Putamen (tissue), 1 donor: Measurements from ENCODE around the gene TC2N.
"Not testable (repeated sequence)": the region's sequence is repeated elsewhere in the genome, so short reads cannot be mapped to it uniquely, and the experiment has no call there.

Experiments used
- DNase-seq: peaks from one replicate; pipeline ENCODE4 v3.0.0-alpha.2; 2016; ENCODE audit warnings: low spot score

TC2N gene

DNA sequence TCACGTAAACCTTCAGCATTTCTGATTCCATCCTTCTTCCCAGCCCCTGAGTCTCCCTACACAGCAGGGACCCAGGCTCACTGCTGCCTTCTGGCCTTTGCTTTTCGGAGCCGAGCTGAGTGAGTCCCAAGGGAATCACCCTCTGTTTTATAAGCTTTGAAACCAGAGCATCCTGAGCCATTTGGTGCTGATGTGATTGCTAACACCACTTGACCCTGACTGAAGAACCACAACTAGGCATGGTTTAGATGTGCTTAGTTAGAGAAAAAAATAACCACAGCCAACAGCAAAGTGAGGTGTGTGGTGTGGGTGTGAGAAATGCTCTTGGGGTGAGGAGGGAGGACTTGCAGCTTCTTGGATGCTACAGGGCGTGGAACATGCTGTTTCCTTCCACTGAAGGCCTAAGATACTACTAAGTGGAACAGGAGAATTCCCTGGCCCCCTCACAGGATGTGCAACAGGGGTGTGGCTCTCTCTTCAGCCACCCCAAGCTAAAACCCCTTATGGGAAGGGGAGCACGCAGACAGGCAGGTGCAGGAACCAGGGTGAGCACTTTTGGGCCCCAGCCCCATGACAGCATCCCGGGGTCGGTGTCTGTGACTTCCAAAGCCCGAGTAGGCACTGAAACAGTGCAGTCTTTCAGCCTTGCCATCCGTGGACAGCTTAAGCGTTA, at the start of gene TC2N:
Gene TC2N, minus strand, starts transcription at position 221 of the 673 bp plus-strand sequence. CDS start 53,767 bp downstream, outside the sequence.
- DNase-seq = no peak

DNA sequence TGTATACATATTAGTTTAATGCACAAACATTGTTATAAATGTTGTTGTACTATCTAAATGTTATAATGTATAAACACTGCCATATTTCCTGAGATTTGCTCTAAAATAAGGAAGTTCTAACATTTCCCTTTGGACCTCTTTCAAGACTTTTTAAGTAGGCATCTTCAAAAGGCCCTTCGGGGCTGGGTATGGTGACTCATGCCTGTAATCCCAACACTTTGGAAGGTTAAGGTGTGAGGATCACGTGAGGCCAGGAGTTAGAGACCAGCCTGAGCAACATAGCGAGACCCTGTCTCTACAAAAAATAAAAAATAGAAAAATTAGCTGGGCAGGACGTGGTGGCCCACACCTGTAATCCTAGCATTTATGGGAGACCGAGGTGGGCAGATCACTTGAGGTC, 44.7 kb upstream of the TC2N start:
- DNase-seq = no peak

DNA sequence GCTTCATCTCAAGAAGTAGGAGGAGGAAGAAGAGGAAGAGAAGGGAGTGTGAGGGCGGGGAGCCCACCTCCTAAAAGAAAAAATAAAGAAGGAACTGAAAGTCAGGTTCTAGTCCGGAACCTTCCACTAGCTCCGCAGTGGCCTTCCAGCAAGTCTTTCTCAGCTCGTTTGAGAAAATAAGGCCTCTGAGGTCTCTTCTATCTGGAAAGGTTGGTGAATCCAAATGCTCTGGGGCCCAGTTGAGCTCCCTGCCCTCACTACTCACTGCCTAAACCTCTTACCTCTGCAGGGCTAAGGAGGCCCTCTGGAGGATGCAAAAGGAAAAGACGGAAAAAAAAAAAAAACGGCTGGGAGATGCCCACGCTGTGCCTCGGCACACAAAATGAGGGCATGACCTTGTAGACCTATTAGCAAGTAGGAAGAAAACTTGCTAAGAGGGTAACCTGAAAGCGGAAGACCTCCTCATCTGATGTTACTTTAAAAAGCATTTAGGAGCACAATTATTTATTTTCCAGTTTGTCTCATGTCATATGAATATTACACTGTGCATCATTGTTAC, 44.2 kb upstream of the TC2N start:
- peak; percentile 59 for DNase-seq

DNA sequence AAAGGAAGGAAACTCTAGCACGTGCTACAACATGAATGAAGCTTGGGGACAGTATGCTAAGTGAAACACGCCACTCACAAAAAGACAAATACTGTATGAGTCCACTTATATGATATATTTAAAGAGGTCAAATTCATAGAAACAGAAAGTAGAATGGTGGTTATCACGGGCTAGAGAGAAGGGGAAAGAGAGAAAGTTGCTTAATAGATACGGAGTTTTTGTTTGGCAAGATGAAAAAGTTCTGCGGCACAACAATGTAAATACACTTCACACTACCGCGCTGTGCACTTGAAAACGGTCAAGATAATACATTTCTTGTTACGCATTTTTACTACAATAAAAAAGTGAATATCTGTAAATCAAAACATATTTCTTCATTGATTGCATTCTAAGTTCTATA, 42.9 kb upstream of the TC2N start:
- DNase-seq = no peak

DNA sequence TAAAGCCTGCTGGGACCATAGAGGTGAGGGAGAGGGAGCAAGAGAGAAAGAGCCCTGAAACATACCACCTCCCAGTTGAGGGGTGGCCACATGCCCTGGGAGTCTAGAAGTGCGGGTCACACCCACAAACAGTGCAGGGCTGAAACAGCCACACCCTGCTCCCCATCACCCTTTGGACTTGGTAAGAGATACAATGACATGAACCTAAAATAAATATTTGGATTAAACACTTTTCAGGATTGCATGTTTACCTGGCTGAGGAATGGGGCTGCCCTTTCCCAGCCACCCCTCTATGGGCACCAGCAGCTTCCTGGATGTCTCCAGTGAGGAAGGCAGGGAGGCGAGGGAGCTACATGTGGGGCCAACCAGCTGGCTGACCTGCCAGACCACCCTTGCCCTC, 39.0 kb upstream of the TC2N start:
- no peak for DNase-seq

DNA sequence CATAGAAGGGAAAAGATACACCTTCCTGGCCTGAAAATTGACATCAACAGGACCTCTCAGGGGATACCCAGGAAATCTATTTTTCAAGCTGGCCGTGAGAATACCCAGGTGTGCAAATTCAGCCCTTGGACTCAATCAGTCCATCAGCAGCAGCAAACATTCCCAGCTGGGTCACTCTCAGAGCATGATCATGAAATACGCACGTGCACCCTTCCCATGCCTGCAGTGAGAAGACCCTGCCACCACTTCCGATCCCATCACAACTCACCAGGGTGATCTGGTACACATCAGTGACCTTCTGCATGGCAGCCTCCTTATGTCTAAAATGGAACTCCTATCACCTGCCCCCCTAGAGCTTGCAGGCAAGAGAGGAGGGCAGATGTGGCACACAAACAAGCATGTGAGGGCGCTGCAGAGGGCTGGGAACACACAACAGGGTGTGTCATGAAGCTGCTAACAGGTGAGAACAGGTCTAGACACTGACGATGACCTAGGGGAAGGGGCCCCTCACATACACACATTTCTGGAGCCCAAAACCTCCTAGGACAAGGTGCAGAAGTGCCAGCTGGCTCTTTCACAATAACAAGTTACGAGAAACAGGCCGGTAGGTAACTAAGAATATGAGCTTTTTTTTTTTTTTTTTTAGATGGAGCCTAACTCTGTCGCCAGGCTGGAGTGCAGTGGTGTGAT, 37.8 kb upstream of the TC2N start:
- DNase-seq = no peak

DNA sequence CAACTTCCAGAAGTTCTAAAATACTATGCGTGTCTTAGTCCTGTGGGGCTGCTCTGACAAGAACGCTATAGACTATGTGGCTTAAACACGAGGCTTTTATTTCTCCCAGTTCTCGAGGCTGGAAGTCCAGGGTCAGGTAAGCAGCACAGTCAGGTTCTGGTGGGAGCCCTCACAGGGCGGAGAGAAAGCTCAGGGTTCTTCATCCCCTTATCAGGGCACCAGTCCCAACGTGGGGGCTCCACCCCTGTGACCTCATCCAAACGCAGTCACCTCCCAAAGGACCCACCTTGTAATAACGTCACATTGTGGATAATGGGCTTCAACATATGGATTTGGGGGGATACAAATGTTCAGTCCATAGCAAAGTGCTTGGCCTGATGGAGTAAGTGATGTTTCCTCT, 37.1 kb upstream of the TC2N start:
- no peak for DNase-seq

DNA sequence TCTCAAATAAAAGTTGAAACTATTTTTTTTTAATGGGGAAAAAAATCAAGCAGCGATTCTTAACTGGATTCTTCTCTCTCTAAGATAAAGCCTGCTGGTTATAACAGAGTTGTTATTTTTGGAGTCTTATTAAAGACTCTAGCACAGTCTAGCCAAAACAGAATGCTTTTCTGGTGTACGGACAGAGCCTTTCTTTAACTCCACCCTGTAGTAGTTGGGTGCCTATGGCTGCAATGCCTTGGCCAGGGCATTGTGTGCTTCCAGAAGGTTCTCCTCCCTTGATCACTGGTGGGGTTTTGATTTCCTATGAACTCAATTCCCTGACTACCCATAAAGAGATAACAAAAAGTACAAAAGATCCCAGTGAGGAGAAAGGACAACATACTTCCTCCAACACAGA, 35.7 kb upstream of the TC2N start:
- DNase-seq = no peak

DNA sequence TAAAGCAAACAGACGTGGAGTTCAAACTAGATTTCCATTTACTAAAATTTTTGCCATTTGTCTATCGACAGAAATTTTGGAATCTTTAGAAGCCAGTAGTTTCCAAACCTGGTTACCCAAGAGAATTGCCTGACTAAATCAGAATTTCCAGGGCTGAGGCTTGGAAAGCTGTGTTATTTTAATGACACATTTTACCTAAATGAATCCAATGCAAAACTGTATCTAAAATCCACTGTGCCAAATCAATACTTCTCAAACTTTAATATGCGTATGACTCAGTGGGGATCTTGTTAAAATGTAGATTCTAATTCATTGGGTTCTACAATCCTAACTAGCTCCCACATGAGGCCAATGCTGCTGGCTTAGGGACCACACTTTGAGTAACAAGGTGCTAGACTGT, 35.0 kb upstream of the TC2N start:
- DNase-seq = no peak

DNA sequence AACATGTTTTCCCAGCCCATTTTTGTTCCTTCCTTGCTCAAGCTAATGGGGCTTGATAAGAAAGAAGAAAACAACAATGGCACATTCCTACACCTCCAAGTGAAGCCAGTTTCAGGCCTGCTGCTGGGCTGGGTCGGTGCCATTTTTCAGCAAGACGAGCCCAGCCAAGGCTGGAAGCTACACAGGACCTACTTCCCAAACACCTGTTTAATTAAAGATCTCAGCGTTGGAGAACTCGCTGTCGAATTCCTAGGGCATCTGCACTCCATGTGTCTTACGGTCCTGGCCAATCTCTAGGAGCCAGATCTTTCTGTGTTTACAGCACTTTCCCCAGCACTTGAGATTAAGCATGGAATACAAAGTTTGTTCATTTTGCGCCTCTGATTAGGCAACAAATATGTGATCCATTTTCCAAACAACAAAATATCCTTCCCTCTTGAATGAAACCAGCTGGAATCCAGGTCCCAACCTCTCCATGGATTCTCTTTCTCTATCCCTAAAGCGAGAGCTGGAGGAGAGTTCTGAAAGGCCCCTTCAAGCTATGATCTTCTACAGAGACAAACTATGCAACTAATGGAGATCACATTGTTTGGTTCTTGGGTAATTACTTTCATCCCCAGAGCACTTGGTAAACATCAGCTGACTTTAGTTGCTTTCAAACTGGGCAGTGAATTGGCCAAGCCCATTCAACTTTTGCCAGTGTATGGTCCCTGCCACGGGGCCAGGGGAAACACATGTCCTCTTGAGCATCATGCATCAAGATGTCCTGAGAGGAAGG, 34.3 kb upstream of the TC2N start:
- DNase-seq = no peak

DNA sequence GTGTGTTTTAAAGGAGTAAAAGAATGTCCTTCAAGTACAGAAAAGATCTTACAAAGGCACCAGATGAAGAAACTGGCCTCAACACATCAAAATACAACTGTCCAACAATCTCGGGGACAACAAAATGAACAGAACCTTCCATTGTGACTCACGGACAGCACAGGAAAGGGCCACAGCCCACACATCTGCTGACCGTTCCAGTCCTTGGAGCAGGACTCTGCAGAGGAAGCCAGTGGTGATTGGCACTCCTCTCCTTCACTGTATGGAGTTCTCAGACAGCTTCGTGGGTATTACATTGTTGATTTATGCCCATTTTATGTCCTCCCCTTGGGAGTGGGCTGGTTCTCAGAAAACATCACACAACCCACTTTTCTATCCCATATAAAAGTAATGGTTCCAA, 32.5 kb upstream of the TC2N start:
- DNase-seq = no peak

DNA sequence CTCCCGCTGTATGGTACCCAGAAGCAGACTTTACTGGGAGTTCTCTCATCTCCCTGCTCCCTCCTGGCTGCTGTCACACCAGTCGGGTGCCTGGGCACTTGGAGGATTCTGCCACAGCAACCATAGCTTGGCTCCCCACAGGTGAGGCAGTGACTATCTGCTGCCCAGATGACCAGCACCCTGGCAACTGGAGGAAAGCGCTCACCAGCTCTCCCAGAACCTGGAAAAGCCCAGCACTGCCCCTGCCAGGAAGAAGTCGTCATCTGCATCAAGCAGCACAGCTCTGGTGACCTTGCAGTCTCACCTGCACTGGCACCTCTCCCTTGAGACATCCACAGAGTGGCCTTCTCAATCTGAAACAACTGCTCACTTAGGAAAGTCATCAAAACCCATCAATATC, 31.9 kb upstream of the TC2N start:
- no peak for DNase-seq

DNA sequence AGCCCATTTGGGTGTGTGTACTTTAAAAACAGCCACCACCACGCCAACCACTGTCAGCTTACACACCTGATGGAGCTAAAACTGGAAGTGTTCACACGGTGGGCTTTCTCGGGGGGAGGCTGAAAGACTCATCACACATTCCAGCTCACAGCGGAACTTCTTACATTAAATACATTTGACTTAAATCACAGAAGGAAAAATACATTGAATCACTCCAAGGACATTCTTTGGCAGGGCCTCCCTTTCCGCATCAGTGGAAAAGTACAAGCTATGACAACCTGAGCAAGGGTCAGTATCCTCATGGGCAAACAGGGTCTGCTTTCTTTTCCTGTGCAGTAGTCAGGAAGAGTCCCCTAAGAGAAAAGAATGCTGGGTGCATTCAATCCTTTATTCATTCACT, 31.0 kb upstream of the TC2N start:
- no peak for DNase-seq

DNA sequence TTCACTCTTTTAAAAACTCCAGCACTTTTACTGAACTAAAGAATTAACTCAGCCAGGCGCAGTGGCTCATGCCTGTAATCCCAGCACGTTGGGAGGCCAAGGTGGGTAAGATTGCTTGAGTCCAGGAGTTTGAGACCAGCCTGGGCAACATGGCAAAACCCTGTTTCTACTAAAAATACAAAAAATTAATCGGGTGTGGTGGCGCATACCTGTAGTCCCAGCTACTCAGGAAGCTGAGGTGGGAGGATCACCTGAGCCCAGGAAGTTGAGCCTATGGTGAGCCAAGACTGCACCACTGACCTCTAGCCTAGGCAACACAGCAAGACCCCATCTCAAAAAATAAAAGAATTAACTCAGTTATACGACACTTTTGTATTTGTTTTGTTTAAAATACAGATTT, 30.4 kb upstream of the TC2N start:
- DNase-seq = not testable (repeated sequence)

DNA sequence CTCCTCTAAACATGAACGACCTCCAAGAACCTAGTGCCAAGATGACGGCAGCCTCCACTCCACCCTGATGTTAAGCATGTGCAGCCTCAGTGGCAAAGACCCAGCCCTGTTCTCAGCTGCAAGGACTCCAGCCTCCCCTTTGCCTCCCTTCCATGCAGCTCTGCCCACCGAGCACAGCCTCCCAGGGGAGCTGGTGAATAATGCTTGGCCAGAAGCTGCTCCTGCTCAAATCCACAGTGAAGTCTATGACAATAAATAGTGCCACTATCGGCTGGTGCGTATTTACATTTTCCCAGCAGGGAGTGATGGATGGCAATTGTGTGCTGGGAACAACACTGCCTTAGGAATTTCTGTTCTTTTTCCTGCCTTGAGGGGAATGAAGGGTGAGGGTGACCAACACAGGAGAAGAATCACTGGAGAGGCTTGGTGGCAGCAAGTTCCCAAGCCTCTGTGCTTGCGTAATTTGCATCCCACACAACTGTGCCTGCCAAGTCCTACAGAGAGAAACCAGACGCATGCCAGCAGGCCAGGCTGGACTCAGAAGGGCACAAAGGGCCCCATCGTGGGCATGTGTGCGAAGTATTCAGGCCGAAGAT, 29.9 kb upstream of the TC2N start:
- peak; percentile 84 for DNase-seq

DNA sequence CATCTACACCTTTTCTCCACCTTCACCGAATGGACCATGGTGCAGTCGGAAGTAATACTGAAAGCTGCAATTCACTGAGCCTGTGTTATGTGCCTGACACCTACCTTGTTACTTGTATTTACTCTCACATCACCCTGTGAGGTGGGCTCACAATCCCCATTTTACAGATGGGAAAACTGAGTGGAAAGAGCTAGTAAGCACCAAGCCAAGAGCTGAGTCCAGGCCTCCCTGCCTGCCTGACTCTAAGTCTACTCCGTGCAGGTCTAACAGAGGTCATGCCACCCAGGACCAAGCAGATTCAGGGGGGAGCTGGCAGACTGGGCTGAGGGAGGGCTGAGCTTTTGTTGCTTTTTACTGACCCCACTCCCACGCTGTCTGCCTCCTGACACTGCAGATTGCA, 29.1 kb upstream of the TC2N start:
- no peak for DNase-seq

DNA sequence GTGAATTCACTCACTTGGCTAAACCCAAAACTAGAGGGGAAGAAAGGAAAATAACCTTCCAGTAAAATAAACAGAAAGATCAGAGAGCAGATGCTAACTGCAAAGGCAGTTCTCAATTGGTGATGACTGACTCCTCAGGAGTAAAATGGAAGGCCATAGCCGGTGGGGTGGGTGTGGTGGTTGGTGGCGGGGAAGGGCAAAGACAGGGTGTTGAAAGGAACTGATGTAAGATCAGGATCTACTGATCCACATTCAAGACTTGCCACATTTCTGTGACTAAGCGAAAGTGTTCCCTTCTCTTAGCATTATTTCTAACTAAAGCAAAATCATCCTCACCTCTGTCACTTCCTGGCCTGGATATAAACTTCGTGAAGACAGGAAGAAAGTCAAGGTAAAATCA, 26.3 kb upstream of the TC2N start:
- DNase-seq = no peak

DNA sequence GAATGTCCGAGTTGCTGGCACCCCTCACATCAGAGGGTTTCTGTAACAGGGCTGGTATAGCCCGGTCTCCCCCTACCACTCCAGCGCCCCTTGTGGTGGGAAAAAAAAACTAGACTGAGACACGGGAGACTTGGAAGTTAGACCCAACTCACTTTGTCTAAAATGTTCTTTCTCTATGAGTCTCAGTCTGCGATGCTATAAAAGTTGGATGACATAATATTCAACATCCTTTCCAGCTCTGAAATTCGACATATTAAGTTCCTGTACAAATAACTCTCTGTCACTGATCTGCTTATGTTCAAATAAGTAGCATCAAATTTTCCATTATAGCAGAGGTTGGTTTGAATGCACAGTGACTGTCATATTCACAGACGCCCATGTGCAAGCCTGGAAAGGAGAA, 25.7 kb upstream of the TC2N start:
- DNase-seq = no peak

DNA sequence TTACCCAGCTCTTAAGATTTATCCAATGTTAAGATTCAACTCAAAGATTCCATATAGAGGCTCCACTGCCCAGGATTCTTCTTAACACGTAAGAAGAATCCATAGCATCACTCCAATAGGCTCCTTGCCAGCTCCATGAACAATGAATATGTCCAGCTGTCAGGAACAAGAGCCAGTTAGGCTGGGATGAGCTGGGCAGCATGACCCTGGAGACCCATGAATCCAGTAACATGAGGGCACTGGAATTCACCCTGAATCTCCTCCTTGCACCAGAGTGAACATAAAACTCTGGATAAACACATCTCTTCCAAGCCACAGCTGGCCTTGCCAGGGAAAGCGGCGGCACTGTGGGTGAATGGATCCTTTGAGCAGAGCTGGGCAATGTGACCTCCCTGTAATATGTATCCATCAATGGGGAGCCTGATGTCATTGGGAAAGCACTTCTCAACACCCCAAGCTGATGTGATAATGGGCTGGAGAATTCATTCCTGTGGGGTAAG, 24.4 kb upstream of the TC2N start:
- DNase-seq = peak; percentile 93

DNA sequence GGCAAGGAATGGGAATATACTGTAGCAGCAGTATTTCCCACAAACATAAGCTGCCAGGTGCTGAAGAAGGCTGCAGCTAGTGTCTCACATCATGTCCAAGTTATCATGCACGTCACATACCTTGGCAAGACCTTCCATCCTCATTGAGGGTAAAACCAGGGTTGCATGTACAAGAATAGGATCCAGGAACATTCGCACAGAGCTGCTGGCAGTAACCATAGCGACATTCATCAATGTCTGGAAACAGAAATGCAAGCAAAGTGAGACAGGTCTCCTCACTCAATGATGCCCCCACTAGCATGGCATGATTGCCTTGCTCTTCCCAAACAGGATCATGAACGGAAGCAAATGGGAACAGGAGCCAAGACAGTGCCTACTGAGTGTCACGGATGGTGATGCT, 23.8 kb upstream of the TC2N start:
- DNase-seq = no peak

DNA sequence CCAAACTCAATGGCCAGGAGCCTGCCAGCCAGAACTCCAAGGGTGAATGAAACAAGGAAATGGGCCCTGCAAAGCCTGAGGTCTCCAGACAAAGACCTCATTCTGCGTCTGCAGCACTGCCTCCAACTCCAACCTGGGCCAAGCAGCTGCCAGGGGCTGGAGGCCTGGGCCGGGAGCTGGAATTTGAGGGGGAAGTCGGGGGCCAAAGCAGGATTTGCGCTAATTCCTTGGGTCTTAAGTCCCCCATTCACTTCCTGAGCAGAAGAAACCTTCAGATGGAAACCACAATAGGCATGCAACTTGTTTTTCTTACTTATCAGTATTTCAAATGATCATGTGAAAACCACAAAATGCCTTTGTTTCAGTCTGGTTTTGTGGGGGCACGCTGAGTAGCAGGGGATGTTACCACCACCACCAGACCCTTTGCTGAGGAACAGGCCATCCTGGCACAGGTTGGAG, 23.0 kb upstream of the TC2N start:
- DNase-seq = peak; percentile 66
